ENCODE data around the gene FARS2.

The FARS2 gene

DNA sequence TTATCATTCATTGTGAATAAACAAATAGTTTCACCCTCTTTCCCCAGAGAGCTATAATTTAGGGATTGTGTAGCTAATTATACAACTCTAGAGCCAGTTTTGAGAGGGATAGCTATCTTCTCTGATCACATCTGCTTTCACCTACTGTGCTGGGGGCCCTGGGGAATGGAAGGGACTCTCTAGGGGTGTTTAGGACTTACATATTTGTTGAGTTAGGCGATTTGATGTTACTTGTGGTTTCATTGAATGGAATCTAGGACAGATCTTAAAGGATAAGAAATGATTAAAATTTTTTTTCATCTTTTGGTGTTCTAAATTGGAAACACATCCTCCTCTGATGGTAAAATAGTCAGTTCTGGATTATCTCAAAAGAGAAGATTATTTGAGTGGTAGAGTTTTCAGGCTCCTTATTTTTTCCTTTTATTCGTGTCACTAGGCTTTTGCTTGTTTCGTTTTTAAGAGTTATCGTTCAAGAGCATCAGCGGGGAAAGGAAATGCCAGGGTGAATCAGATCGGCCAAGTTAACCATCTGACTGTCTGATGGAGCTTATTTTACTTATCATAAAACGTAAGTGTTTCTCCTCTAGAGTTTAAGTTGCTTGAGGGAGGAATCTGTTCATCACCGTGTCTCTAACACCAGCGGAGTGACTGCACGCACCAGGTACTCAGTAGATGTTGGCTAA lies 236.7 kb downstream of the FARS2 start:
- FAIRE-seq = no peak
- DNase-seq (ENCODE audit: low spot score) = peak; percentile 73

DNA sequence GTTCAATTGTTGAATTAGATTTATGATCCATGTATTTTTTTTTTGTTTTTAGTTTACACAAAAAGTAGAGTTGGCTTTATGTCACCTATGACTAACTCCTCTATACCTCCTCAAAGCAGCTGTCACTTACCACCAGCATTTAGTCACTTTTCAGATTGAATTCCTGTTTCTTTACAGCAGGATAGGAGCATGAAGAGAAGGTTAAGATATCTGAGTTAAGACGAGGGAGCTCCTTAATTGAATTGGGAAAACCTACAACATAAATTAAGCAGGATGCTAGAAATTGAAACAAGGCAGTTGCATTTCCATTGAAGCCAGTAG lies 237.2 kb downstream of the FARS2 start:
- DNase-seq (ENCODE audit: low spot score) = no peak
- peak; percentile 82 for FAIRE-seq

DNA sequence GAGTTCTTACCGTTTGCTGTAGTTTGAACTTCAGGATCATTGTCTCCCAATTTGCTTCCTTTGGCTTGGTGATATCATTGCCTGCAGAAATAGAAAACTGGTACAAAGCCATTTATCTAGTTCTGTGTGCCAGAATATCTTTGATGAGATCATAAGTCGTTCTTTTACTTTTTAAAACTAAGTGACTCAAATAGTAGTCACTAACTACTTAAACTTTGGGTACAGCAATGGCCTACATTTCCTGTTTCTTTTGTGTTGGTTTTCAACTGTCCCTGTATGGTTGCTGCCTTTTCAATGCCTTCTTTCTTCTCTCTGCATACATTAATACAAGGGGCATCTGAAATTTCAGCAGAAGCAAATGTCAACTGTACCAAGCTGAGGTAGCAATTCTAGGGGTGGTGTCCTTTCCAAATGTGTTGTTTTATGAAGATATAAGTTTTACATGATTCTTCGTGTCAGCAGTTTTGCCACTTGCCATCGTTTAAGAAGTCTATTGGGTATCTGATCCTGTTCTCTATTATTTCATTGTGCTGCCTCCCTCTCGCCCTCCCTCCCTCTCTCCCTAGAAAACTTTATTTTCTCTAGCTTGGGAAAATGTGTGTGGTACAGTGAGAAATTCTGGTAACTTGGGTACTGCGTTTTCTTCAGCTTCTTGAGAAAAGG lies 238.5 kb downstream of the FARS2 start:
- DNase-seq (ENCODE audit: low spot score) (peak; percentile 61), FAIRE-seq (peak; percentile 89)

DNA sequence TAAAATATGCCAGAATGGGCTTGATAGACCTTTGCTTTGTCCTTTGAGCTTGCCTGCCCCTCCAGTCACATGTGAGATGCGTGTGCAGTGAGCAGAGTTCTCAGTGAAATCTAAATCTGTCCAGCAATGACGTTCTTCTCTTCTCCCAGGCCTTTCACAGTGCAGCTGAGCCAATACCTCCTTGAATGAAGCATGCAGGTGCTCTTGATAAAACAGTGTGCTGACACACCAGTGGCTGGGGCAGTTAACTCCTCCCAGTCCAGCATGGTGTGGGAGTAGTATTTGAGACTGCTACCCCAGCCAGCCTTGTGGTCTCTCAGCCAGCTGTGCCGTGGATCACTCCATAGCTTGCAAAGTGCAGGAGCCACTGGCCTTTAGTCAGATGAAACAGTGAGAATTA lies 240.5 kb downstream of the FARS2 start:
- DNase-seq (ENCODE audit: low spot score) = no peak

DNA sequence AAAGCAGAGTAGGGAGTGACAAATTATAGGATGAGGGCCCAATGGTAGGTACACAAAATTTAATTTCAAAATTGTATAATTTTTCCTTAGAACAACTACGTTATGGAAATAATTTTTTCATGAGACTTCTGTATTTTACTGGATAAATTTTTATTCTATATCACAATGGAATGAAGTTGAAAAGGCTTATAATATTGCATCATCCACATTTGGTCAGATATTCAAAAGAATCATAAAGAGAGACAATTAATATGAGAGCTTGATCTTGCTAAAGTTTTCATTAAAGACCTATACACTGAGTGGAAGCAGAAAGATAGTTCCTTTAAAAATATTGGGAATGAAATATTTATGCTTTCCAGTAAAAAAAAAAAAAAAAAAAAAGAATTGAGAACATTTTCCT lies 242.8 kb downstream of the FARS2 start:
- FAIRE-seq = no peak
- no peak for DNase-seq (ENCODE audit: low spot score)

More for the DNA sequence above, 240.5 kb downstream of the FARS2 start:
- no peak for FAIRE-seq

DNA sequence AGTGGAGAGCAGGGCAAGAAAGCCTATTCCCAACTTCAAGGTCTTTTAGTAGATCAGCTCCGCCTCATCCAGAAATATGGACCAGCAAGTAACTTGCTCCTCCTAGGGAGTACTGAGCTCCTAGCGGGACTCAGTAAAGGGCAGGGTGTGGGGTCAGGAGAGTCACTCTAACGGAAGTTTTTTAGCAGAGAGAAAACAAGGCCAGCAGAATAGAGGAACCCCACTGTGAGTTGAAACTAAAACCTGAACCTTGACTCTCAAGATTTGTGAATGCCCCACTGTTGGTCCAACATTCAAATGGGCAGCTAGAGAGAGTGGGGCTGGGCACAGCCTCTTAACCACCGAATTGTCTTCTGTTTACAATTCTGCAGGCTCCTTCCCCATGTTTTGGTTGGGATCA lies 244.8 kb downstream of the FARS2 start:
- no peak for FAIRE-seq
- DNase-seq (ENCODE audit: low spot score) = no peak

DNA sequence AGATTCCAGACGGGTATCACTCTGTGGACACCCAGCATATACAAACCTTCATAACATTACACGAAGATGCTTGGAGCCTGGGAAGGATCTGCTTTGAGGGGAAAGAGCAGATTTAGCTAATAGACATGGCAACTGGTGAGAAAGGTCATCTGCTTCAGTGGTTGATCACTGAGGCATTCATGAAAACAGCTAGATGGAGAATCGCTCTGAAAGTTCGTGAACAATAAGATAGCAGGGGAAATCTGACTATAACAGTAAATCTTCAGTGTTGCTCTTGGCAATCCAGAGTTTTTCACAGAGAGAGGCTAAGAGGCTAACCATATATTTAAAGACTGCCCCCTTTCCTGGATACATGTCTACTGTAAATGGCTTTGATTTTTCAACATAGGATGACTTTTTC lies 245.3 kb downstream of the FARS2 start:
- DNase-seq (ENCODE audit: low spot score) (peak; percentile 9), FAIRE-seq (no peak)

DNA sequence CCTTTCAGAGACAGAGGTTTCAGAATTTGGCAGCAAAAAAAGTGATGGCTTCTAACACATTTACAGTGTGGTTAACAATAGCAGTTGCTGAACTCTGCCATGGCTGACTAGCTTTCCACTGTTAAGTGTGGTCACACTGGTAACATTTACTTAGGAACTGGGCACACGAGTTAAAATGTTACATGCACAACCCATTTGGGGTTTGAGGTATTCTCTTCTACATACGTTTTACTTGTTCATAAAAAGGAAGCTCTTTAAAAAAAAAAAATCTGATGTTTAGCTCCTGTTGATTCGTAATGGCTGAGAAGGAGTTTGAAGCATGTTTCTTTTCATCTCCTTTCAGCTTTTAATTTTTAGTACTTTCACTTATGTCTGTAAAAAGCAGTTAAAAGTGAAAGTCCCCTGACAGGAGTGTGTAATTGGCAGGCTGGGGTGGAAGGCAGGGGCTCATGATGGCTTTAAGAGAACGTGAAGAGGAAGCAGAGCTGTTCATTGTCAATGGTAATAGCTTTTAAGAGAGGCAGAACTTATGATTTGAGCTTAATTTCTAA lies 245.9 kb downstream of the FARS2 start:
- DNase-seq (ENCODE audit: low spot score) (peak; percentile 71), FAIRE-seq (peak; percentile 93)

DNA sequence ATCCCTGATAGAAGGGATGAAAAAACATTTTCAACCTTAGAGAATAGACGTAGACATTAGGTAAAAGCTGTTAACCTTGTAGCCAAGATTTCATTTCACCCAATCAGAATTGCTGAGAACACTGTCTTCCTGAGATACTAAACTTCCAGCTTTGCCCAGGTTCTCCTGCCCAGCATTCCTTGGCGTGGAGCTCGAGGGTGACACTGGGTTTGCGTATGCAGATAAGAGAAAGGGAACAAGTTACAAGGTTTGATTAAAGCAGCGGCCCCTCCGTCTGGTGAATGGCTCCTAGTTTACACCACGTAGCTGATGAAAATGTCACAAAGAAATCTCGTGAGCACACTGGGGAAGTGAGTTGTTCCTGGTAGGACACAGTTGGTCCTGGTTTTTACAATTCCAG lies 247.8 kb downstream of the FARS2 start:
- FAIRE-seq (no peak), DNase-seq (ENCODE audit: low spot score) (no peak)

DNA sequence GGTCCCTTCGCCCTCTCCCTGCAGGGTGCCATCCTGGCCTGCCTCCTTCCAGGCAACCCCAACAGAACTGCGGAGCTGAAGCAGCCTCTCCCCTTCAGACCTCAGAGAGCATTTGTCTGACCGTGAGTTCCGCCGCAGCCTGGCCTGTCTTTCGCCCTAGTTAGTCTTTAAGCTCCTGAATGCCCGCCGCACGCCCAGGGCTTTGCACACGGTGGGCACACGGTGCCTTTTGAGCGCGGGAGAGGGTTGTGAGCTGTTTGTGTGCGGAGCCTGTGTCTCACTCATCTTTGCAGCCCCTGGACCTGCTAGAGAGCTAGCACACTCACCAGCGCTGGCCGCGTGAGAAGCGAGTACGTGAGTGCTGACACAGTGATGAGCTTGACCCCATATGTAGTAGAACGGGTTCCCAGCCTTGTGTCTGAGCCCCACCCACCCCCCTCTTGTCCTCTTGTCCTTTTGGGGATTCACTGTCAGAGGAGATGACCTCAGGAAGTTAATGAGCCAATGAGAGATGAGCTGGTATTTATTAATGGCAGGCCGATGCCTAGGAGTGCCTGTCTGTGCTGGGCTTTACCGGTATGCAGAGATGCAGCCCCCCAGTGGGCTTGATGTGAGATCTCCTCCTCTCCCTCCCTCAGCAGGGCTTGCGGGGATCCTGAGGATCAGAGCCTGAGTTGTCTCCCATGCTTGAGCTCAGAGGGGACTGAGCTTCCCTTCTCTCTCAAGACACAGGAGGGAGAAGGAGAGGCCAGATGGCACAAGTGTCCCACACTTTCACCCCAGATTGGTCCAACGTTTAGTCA lies 249.2 kb downstream of the FARS2 start:
- no peak for DNase-seq (ENCODE audit: low spot score)
- FAIRE-seq = no peak

DNA sequence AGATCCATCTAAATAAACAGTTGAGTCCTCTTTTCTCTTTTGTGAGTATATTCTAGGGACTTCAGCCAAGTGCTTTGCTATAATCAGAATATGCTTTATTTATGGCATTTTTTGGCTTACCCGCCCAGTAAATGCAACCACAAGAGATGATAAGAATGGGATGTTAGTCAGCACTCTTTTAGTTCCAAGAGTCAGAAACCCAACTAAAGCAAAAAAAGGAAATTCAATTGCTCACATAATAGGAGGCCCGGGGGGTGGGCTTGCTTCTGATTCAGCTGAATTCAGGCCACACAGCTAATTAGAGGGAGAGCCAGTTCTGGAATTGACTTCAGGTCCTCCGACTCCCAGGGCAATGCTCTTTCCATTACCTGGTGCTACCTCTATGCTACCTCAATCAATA lies 250.6 kb downstream of the FARS2 start:
- DNase-seq (ENCODE audit: low spot score) (no peak), FAIRE-seq (no peak)

DNA sequence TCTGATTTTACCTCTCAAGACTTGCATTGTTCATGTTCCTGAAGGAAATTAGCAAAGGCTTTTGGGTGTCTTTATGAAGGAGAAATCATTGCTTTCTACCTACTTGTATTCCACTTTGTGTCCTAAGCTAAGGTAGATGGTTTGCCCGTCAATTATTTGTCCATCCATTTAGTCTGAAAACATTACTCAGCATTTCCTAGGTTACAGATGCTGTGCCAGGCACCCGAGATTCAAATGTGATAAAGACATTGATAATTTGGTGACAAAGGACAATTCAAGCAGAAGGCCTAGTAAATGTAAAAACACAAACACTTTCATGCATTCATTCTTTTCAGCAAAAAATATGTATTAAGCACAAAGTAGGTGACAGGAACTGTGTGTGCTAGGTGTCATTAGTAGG lies 251.1 kb downstream of the FARS2 start:
- no peak for DNase-seq (ENCODE audit: low spot score)
- FAIRE-seq = no peak

DNA sequence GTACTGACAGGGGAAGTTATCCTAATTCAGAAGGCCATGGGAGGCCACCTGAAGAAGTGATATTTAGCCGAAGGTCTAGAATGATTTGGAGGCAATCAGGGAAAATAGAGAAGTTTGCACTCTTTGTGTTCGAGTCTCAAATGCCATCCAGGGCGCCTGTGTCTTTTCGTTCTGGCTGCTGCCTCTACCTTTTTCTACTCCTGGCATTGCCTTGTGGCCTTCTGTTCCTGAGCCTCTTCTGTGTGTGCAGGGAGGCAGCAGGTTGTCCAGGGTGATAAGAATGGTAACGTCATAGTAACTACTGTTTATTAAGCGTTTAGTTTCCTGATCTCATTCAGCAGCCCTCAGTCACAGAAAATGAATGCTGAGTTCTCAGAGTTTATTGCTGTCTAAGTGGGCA lies 252.1 kb downstream of the FARS2 start:
- DNase-seq (ENCODE audit: low spot score) (no peak), FAIRE-seq (no peak)

DNA sequence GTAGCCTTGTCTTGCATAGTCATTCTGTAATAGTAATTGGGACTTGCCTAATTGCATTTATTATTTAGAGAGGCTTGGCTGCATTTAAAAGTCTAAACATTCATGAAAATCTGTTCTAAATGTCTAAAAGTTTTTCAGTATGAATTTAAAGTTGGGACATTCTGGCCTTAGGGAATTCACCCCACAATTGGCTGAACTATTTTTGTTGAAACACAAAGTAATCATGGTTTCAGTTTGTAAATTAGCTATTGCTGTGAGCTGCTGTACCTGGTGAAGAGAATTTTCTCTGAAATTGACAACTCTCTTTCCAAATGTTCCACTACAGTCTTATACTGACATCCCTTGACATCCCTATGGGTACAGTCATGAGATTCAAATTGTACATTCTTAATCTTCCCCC lies 253.0 kb downstream of the FARS2 start:
- FAIRE-seq (no peak), DNase-seq (ENCODE audit: low spot score) (no peak)

DNA sequence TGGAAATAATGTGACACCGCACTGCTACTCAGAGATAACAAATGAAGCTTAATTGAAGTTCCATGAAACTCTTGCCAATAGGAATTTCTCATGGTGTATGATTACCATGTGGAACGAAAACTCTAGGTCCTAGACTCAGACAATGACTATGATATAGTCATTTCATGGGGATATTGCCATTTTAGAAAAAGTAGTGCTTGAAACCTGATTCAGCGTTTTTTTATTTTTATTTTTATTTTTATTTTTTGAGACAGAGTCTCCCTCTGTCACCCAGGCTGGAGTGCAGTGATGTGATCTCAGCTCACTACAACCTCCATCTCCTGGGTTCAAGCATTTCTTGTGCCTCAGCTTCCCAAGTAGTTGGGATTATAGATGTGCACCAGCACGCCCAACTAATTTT lies 253.9 kb downstream of the FARS2 start:
- FAIRE-seq (no peak), DNase-seq (ENCODE audit: low spot score) (no peak)

DNA sequence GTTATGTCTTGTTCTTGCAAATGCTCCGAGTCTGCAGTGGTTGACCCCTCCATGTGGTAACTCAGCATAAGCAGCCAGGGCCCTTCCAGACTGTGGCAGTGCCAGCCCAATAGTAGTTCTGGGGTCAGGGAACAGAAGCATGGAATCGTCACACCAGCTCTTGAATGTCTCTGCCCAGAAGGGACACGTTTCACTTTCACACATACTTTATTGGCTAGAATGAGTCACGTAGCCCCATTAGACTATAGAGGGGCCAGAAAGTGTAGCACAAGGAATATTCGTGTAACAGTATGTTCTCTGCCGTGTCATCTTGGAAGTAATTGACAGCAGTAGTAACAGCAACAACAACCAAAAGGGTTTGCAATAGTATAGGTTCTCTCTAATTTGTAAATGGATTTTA lies 254.7 kb downstream of the FARS2 start:
- FAIRE-seq (no peak), DNase-seq (ENCODE audit: low spot score) (no peak)

DNA sequence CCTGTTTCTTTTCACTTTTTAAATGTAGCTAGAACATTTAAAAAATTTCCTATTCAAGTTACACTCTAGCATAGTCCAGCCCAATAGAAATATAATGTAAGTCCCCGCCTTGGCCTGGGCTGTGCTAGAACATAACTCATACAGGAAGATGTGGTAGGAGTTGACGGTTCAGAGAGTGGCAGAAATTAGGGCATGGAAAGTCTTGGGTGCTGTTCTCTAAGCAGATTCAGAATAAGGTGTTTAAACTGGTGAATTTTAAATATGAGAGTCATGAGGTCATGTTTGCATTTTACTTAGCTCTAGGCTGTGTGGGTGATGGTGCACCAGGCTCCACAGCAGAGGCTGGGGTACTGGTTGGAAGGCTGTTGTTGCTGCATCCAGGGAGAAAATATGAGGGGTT lies 256.5 kb downstream of the FARS2 start:
- FAIRE-seq (no peak), DNase-seq (ENCODE audit: low spot score) (no peak)

DNA sequence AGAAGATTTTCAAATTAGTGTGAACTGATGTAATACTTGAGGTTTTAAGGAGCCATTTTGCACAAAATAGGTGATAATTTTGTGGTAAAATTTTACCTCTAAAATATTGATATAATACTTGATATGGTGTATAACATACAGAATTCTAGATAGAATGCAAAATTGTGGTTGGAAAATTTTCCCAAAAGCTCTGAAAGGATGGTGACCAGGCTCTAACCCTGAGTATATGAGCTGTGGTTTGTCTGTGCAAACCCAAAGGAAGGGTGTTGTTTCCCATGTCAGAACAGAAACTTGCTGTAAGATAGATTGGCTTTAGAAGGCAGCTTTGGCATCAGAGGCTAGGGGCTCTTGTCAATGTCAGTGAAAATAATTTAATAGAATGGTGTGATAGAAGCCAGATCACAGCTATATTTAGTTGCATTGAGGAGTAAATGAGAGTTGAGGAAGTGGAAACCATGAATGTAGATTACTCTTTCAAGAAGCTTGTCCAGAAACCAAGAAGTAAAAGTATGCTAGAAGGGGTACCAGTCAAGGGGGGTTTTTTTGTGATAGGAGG lies 257.7 kb downstream of the FARS2 start:
- DNase-seq (ENCODE audit: low spot score) = no peak
- FAIRE-seq = no peak

DNA sequence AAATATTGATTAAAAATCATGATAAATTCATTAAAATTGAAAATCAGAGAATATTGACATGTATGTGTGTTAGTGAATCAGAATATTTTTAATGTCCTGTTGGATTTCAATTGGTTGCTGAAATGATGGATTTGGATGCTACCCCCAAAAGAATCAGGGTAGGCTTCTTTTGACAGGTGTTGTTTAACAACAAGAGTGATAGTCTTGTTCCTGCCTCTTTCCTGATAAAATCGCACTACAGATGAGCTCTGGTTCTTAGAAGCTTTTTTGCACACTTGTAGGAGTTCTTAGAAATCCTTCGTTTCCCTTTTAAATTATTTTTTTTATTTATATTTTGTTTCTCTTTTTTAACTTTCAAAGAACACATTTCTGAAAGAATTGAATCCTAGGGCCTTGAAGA lies 259.5 kb downstream of the FARS2 start:
- FAIRE-seq (no peak), DNase-seq (ENCODE audit: low spot score) (no peak)

DNA sequence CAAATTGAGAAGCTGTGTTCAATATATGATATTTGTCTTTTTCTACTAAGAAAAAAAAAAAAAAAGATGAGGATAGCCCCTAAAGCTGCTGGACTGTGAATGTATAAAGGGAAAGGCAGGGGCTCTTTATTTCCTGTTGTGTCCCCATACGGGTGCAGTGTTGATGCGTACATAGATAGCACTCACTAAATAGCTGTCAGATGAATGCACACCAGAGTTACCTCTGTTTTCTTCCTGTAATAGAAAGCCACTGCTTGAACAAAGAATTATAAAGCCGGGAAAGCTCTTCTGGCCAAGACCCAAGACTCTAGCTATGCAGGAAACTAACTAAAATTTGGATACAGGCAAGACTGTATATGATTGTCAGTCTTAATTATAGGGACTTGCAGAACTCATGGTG lies 260.0 kb downstream of the FARS2 start:
- DNase-seq (ENCODE audit: low spot score) (no peak), FAIRE-seq (no peak)

DNA sequence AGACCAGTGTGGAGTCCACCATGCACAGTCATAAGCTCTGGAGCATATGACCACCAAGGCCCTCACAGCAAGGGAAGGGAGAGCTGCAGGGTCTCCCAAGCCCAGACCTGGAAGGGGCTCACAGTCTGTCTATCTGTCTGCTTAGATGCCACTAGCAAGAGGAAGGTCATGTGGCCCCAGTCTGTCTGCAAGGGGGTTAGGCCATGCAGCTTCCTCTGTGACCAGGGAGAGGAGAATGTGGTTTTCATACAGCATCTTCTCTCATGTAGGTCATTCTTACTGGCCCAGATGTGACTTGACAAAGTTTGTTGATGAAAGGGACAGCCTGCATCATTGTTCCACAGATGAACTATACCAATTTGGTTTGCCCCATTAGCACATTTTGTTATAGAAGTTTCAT lies 260.8 kb downstream of the FARS2 start:
- no peak for FAIRE-seq

DNA sequence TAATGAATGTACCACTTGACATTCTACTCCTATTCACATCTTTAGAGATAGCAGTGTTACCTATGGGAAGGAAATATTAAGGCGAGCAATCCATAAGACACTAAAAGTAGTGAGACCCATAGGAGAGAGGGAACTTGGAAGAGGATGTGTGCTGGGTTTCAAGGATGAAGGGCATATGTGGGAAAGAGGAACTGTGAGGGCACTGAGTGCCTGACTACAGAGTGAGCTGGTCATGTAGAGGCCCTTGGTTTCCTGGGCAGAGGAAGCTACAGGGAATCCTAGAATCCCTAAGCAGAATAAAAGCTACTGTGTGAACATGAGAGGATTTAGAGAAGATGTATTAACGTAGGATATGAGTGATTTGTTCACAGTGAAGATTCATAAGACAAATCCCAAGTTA lies 262.8 kb downstream of the FARS2 start:
- FAIRE-seq = no peak

More for the DNA sequence above, 260.8 kb downstream of the FARS2 start:
- DNase-seq (ENCODE audit: low spot score) = no peak

More for the DNA sequence above, 262.8 kb downstream of the FARS2 start:
- DNase-seq (ENCODE audit: low spot score) = no peak

Data from RCC 7860 (cell line).